ENCODE measurements around the gene PPFIBP1. TPM values are rescaled to one million over a fixed set of nuclear protein-coding genes. Genes with fewer than 3 reads are reported as not detected.

Gene PPFIBP1
- polyA plus RNA-seq (ENCODE audit: insufficient read length in 4 of 4) = 10 to 100 TPM; 32.6 to 98.8 (median 77.1) TPM

- DNase-seq (ENCODE audit: low read depth in 4 of 4, low spot score in 3 of 4) = peak; percentile 97 to 98 (median 98)
Measured at GRCh38 chr12:27523642-27524493, at the start of gene PPFIBP1. Gene PPFIBP1, plus strand, starts transcription at chr12:27524206. Its CDS starts 109,191 bp downstream, at chr12:27633397.

- no peak for DNase-seq (ENCODE audit: low read depth in 4 of 4, low spot score in 3 of 4)
Measured at GRCh38 chr12:27474344-27474743, 49.7 kb upstream of the PPFIBP1 start.

- DNase-seq (ENCODE audit: low read depth in 4 of 4, low spot score in 3 of 4) = no peak
Measured at GRCh38 chr12:27477049-27477448, 47.0 kb upstream of the PPFIBP1 start.

- no peak for DNase-seq (ENCODE audit: low read depth in 4 of 4, low spot score in 3 of 4)
Measured at GRCh38 chr12:27478949-27479348, 45.1 kb upstream of the PPFIBP1 start.

- no peak for DNase-seq (ENCODE audit: low read depth in 4 of 4, low spot score in 3 of 4)
Measured at GRCh38 chr12:27480016-27480415, 44.0 kb upstream of the PPFIBP1 start.

- no peak for DNase-seq (ENCODE audit: low read depth in 4 of 4, low spot score in 3 of 4)
Measured at GRCh38 chr12:27486961-27487360, 37.0 kb upstream of the PPFIBP1 start.

- no peak for DNase-seq (ENCODE audit: low read depth in 4 of 4, low spot score in 3 of 4)
Measured at GRCh38 chr12:27488479-27488878, 35.5 kb upstream of the PPFIBP1 start.

GRCh38 chr12:27491226-27491625, 32.8 kb upstream of the PPFIBP1 start:
- no peak for DNase-seq (ENCODE audit: low read depth in 4 of 4, low spot score in 3 of 4)

GRCh38 chr12:27493260-27493940, 30.6 kb upstream of the PPFIBP1 start:
- DNase-seq (ENCODE audit: low read depth in 4 of 4, low spot score in 3 of 4) = no peak

- DNase-seq (ENCODE audit: low read depth in 4 of 4, low spot score in 3 of 4) = no peak
Measured at GRCh38 chr12:27497446-27497845, 26.6 kb upstream of the PPFIBP1 start.

- no peak for DNase-seq (ENCODE audit: low read depth in 4 of 4, low spot score in 3 of 4)
Measured at GRCh38 chr12:27498149-27498548, 25.9 kb upstream of the PPFIBP1 start.

GRCh38 chr12:27498761-27499160, 25.2 kb upstream of the PPFIBP1 start:
- no peak for DNase-seq (ENCODE audit: low read depth in 4 of 4, low spot score in 3 of 4)

GRCh38 chr12:27499377-27499776, 24.6 kb upstream of the PPFIBP1 start:
- DNase-seq (ENCODE audit: low read depth in 4 of 4, low spot score in 3 of 4) = no peak

GRCh38 chr12:27500546-27500945, 23.5 kb upstream of the PPFIBP1 start:
- no peak for DNase-seq (ENCODE audit: low read depth in 4 of 4, low spot score in 3 of 4)

- DNase-seq (ENCODE audit: low read depth in 4 of 4, low spot score in 3 of 4) = no peak
Measured at GRCh38 chr12:27502021-27502435, 22.0 kb upstream of the PPFIBP1 start.

- DNase-seq (ENCODE audit: low read depth in 4 of 4, low spot score in 3 of 4) = no peak
Measured at GRCh38 chr12:27504507-27504906, 19.5 kb upstream of the PPFIBP1 start.

- no peak for DNase-seq (ENCODE audit: low read depth in 4 of 4, low spot score in 3 of 4)
Measured at GRCh38 chr12:27505109-27505508, 18.9 kb upstream of the PPFIBP1 start.

- no peak for DNase-seq (ENCODE audit: low read depth in 4 of 4, low spot score in 3 of 4)
Measured at GRCh38 chr12:27505761-27506160, 18.2 kb upstream of the PPFIBP1 start.

- no peak for DNase-seq (ENCODE audit: low read depth in 4 of 4, low spot score in 3 of 4)
Measured at GRCh38 chr12:27506645-27507189, 17.3 kb upstream of the PPFIBP1 start.

GRCh38 chr12:27508736-27509431, 15.1 kb upstream of the PPFIBP1 start:
- no peak for DNase-seq (ENCODE audit: low read depth in 4 of 4, low spot score in 3 of 4)

Measured in left renal pelvis (tissue), 4 donors.